ENCODE data around the gene NWD2. TPM values are rescaled to one million over a fixed set of nuclear protein-coding genes. Genes with fewer than 3 reads are reported as not detected.

The NWD2 gene
- polyA plus RNA-seq, 3 donors: not detected

GRCh38 chr4:37258221-37258620 lies 13.7 kb downstream of the NWD2 start:
- no peak overlapping the region for H3K4me3 ChIP-seq (replicated peaks in 1 of 3; ENCODE audit: low read depth in 2 of 3, low read length in 3 of 3)
- H2AFZ ChIP-seq (ENCODE audit: insufficient read depth, low read depth, low read length, poor library complexity, severe bottlenecking): no peak overlapping the region
- Mint-ChIP-seq H3K36me3 (no peaks in the 10 kb centered on the region), H3K4me3 (no peak overlapping the region), H3K4me1 (no peaks in the 10 kb centered on the region), H3K27me3 (ENCODE audit: low read depth in 3 of 3) (peaks cover 0 to 14% (median 10%) of the 10 kb centered on the region in 3 donors), H3K9me3 (peaks cover 0 to 2% (median 0%) of the 10 kb centered on the region in 7 donors), H3K27ac (no peak overlapping the region)
- H3K4me2 ChIP-seq (replicated peaks; ENCODE audit: extremely low read depth, low read length, poor library complexity, severe bottlenecking): no peak overlapping the region
- H3K27ac ChIP-seq (ENCODE audit: low read depth in 1 of 2, low read length in 2 of 2): no peak overlapping the region
- H3K9ac ChIP-seq (ENCODE audit: insufficient read depth, low read length, poor library complexity, severe bottlenecking): no peak overlapping the region
- no peaks in the 10 kb centered on the region for H3K9me3 ChIP-seq (replicated peaks in 1 of 2; ENCODE audit: control insufficient read depth in 1 of 2, insufficient read depth in 1 of 2, low read length in 2 of 2)
- no peaks in the 10 kb centered on the region for H4K20me1 ChIP-seq (ENCODE audit: insufficient read depth, low read length)
- no peaks in the 10 kb centered on the region for H3K27me3 ChIP-seq (ENCODE audit: control insufficient read depth in 2 of 2, insufficient read depth in 2 of 2, low read length in 2 of 2)
- WGBS (ENCODE audit: insufficient coverage): 91% methylated on average over 1 of the region's 1 CpG
- no peaks in the 10 kb centered on the region for H3K4me1 ChIP-seq (ENCODE audit: control insufficient read depth in 1 of 2, insufficient read depth in 2 of 2, low read length in 2 of 2)
- intact Hi-C loops (cut with micrococcal nuclease): no loop called here
- H3K79me2 ChIP-seq (ENCODE audit: insufficient read depth, low read length): no peaks in the 10 kb centered on the region
- no peak for DNase-seq
- TF ChIP-seq, protein P1, sequence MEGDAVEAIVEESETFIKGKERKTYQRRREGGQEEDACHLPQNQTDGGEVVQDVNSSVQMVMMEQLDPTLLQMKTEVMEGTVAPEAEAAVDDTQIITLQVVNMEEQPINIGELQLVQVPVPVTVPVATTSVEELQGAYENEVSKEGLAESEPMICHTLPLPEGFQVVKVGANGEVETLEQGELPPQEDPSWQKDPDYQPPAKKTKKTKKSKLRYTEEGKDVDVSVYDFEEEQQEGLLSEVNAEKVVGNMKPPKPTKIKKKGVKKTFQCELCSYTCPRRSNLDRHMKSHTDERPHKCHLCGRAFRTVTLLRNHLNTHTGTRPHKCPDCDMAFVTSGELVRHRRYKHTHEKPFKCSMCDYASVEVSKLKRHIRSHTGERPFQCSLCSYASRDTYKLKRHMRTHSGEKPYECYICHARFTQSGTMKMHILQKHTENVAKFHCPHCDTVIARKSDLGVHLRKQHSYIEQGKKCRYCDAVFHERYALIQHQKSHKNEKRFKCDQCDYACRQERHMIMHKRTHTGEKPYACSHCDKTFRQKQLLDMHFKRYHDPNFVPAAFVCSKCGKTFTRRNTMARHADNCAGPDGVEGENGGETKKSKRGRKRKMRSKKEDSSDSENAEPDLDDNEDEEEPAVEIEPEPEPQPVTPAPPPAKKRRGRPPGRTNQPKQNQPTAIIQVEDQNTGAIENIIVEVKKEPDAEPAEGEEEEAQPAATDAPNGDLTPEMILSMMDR (IDR thresholded peaks at IDR 0.05): no peak
- H3K36me3 ChIP-seq (replicated peaks in 1 of 2; ENCODE audit: control insufficient read depth in 1 of 2, insufficient read depth in 2 of 2, low read length in 2 of 2): no peaks in the 10 kb centered on the region

GRCh38 chr4:37268319-37268718 lies 23.8 kb downstream of the NWD2 start:
- Mint-ChIP-seq H3K4me3 (no peak overlapping the region), H3K27me3 (ENCODE audit: low read depth in 3 of 3) (peaks cover 0 to 1% (median 0%) of the 10 kb centered on the region in 3 donors), H3K27ac (no peak overlapping the region), H3K9me3 (peaks cover 0 to under 1% (median 0%) of the 10 kb centered on the region in 7 donors), H3K36me3 (no peaks in the 10 kb centered on the region), H3K4me1 (no peaks in the 10 kb centered on the region)
- Histone ChIP-seq H3K9ac (ENCODE audit: insufficient read depth, low read length, poor library complexity, severe bottlenecking) (no peak overlapping the region), H3K79me2 (ENCODE audit: insufficient read depth, low read length) (no peaks in the 10 kb centered on the region), H3K4me2 (replicated peaks; ENCODE audit: extremely low read depth, low read length, poor library complexity, severe bottlenecking) (no peak overlapping the region), H4K20me1 (ENCODE audit: insufficient read depth, low read length) (no peaks in the 10 kb centered on the region), H3K36me3 (replicated peaks in 1 of 2; ENCODE audit: control insufficient read depth in 1 of 2, insufficient read depth in 2 of 2, low read length in 2 of 2) (no peaks in the 10 kb centered on the region), H3K4me3 (replicated peaks in 1 of 3; ENCODE audit: low read depth in 2 of 3, low read length in 3 of 3) (no peak overlapping the region), H2AFZ (ENCODE audit: insufficient read depth, low read depth, low read length, poor library complexity, severe bottlenecking) (no peak overlapping the region), H3K27me3 (ENCODE audit: control insufficient read depth in 2 of 2, insufficient read depth in 2 of 2, low read length in 2 of 2) (no peaks in the 10 kb centered on the region), H3K9me3 (replicated peaks in 1 of 2; ENCODE audit: control insufficient read depth in 1 of 2, insufficient read depth in 1 of 2, low read length in 2 of 2) (no peaks in the 10 kb centered on the region), H3K4me1 (ENCODE audit: control insufficient read depth in 1 of 2, insufficient read depth in 2 of 2, low read length in 2 of 2) (no peaks in the 10 kb centered on the region), H3K27ac (ENCODE audit: low read depth in 1 of 2, low read length in 2 of 2) (no peak overlapping the region)
- intact Hi-C loops (cut with micrococcal nuclease): no loop called here
- TF ChIP-seq, protein P1 (IDR thresholded peaks at IDR 0.05): no peak
- no CpG with 5 or more reads among the region's 3 CpGs for WGBS (ENCODE audit: insufficient coverage)
- no peak for DNase-seq
